Mesothelial cell of epicardium (in vitro differentiated cells): ENCODE data around the gene ZNF837. TPM values are rescaled to one million over a fixed set of nuclear protein-coding genes. Genes with fewer than 3 reads are reported as not detected.

Source experiments
- DNase-seq, 2 experiments: peaks; one replicate each; pipeline ENCODE4 v3.0.0; 2021; ENCODE audit warnings: low spot score in 2 of 2; ENCODE audit not compliant: unreplicated experiment in 2 of 2
- H3K27ac Mint-ChIP-seq: 2 replicates; pipeline ENCODE4 v1.8.0; 2021; ENCODE audit warnings: mixed read lengths
- H3K27me3 Mint-ChIP-seq: 2 replicates; pipeline ENCODE4 v1.8.0; 2021; ENCODE audit warnings: low read depth, mixed read lengths
- H3K36me3 Mint-ChIP-seq: 2 replicates; pipeline ENCODE4 v1.8.0; 2021; ENCODE audit warnings: mixed read lengths
- H3K4me1 Mint-ChIP-seq: 2 replicates; pipeline ENCODE4 v1.8.0; 2021; ENCODE audit warnings: mixed read lengths
- H3K4me3 Mint-ChIP-seq: 2 replicates; pipeline ENCODE4 v1.8.0; 2021; ENCODE audit warnings: mild to moderate bottlenecking, moderate library complexity, mixed read lengths
- H3K9me3 Mint-ChIP-seq: 2 replicates; pipeline ENCODE4 v1.8.0; 2021; ENCODE audit warnings: mixed read lengths
- total RNA-seq: library from RNA; stranded (reverse); gene quantifications from 3 replicates; pipeline ENCODE4 v1.2.1, GENCODE V29; 2021
- TF ChIP-seq, protein P1 (sequence below): fragments of 200-600 bp; sonication (generic); IDR thresholded peaks from one replicate; pipeline ENCODE4 v1.5.0; 2021; ENCODE audit warnings: antibody characterized with exemption; ENCODE audit not compliant: unreplicated experiment

Gene ZNF837
- total RNA-seq, 1 donor from 2014 or later, result 3.9 TPM

DNA sequence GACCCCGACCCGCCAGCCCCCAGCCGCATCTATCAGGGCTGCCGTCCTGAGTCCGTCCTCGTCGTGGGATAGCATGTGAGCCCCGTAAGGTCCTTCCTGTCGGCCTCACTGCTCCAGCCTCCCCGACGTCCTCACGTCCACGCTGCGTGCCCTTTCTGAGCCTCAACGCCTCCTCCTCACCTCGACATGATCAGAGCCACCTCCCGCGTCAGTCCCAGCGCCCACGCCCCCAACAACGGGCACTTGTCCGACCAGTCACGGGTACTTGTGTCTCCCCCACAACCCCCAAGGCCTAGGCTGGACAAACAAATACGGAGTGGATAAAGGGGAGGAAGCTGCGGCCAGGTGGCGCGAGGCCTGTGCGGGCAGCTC is 18.9 kb downstream of the ZNF837 start:
- Mint-ChIP-seq H3K4me1 (peaks cover 10% of the 10 kb centered on the region), H3K36me3 (no peaks in the 10 kb centered on the region), H3K27me3 (no peaks in the 10 kb centered on the region), H3K9me3 (no peaks in the 10 kb centered on the region), H3K27ac (peak overlapping the region; percentile 99), H3K4me3 (peak overlapping the region; percentile 98)
- DNase-seq, result no peak
- TF ChIP-seq, protein P1, sequence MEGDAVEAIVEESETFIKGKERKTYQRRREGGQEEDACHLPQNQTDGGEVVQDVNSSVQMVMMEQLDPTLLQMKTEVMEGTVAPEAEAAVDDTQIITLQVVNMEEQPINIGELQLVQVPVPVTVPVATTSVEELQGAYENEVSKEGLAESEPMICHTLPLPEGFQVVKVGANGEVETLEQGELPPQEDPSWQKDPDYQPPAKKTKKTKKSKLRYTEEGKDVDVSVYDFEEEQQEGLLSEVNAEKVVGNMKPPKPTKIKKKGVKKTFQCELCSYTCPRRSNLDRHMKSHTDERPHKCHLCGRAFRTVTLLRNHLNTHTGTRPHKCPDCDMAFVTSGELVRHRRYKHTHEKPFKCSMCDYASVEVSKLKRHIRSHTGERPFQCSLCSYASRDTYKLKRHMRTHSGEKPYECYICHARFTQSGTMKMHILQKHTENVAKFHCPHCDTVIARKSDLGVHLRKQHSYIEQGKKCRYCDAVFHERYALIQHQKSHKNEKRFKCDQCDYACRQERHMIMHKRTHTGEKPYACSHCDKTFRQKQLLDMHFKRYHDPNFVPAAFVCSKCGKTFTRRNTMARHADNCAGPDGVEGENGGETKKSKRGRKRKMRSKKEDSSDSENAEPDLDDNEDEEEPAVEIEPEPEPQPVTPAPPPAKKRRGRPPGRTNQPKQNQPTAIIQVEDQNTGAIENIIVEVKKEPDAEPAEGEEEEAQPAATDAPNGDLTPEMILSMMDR, result no peak

DNA sequence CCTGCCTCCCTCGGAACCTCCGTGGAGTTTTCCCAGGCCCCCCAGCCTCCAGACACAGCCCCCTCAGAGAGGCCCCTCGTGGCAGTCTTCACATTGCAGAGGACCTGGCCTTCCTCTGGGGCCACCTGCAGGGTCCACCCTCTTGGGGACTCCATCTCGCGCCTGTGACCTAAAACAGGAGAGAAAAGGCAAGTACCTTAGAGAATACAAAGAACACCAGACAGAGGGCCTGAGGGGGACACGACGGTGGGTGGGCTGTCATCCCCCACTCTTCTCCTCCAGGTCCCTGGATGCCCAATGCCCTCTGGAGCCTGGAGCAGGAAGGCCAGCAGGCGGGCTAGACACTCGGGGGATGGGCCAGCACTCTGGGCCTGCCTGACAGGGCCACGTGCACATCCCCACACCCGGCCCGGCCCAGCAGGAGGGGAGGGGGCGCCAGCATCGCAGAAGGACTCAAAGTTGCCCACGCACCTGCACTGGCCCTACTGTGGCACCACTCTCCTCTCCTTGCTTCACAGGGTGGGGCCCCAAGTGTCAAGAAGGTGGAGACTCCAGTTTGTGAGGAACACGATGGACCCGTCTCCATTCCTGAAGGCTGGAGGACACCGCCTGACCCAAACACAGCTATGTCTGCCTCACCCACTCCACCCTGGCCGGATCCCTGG is 23.2 kb downstream of the ZNF837 start:
- no peak overlapping the region for H3K4me3 Mint-ChIP-seq
- H3K9me3 Mint-ChIP-seq, result no peaks in the 10 kb centered on the region
- no peaks in the 10 kb centered on the region for H3K27me3 Mint-ChIP-seq
- DNase-seq, result no peak
- TF ChIP-seq, protein P1, result no peak
- no peaks in the 10 kb centered on the region for H3K36me3 Mint-ChIP-seq
- H3K27ac Mint-ChIP-seq, result no peak overlapping the region
- H3K4me1 Mint-ChIP-seq, result peaks cover 10% of the 10 kb centered on the region

DNA sequence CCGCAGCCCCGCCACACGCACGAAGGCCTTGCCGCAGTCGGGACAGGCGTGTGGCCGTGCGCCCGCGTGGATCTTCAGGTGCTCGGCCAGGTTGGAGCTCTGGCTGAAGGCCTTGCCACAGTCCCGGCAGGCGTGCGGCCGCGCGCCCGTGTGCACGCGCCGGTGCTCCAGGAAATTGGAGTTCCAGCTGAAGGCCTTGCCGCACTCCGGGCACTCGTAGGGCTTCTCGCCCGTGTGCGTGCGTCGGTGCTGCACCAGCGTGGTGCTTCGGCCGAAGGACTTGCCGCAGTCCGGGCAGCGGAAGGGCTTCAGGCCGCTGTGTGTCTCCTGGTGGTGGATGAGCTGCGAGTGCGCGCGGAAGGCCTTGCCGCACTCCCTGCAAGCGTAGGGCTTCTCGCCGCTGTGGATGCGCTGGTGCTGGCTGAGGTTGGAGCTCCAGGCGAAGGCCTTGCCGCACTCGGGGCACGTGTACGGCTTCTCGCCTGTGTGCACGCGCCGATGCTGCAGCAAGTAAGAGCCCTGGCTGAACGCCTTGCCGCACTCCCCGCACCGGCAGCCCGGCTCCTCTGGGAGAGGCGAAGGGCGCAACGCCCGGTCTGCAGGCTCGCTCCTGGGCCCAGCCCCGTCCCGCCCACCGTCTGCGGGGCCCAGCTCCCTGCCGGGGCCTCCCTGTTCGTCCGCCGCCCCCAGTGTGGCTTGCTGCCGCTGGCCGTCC is 23.9 kb downstream of the ZNF837 start:
- no peak for DNase-seq
- Mint-ChIP-seq H3K9me3 (no peaks in the 10 kb centered on the region), H3K4me3 (no peak overlapping the region), H3K36me3 (no peaks in the 10 kb centered on the region), H3K27me3 (no peaks in the 10 kb centered on the region), H3K27ac (no peak overlapping the region), H3K4me1 (peaks cover 6% of the 10 kb centered on the region)
- TF ChIP-seq, protein P1, result no peak

DNA sequence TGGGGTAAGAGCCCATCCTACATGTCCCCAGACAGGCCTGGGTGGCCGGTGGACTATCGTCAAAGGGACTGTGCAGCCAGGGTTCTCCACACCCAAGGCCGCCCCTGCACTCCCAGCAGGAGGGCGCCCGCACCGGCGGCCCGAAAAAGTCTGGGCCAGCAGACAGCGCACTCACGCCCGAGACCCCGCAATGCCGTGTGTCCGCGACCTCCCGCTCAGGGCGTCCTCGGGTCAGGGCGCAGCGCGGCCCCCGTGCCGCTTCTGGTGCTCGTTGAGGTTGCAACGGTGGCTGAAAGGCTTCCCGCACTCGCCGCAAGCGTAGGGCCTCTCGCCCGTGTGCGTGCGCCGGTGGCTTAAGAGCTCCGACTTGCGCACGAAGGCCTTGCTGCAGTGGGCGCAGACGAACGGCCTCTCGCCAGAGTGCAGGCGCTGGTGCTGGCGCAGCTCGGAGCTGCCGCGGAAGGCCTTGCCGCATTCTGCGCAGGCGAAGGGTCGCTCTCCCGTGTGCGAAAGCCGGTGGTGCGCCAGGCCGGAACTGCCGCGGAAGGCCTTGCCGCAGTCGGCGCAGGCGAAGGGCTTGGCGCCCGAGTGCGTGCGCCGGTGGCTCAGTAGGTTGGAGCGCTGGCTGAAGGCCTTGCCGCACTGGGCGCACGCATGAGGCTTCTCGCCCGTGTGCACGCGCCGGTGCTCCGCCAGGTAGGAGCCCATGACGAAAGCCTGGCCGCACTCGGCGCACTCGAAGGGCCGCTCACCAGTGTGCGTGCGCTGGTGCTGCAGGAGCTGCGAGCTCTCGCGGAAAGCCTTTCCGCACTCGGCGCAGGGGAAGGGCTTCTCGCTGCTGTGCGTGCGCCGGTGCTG is 24.7 kb downstream of the ZNF837 start:
- H3K9me3 Mint-ChIP-seq, result no peaks in the 10 kb centered on the region

DNA sequence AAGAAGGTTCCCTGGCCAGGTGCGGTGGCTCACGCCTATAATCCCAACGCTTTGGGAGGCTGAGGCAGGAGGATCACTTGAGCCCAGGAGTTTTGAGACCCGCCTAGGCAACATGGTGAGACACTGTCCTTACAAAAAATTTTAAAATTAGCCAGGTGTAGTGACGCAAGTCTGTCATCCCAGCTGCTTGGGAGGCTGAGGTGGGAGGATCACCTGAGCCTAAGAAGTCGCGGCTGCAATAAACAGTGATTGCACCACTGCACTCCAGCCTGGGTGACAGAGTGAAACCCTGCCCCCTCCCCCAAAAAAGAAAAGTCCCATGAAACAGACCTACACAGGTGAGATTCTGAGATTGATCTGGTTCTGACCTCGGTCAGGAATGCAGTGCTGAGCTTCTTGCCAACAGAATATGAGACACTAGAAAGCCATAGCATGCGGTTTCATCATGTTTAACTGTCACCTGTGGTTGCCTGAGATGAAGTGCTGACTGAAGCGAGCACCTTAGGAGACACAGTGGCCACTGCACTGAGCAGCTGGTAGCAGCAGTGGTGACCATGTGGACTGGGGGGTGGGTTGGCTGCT is 25.5 kb downstream of the ZNF837 start:
- DNase-seq, result no peak
- Mint-ChIP-seq H3K27me3 (no peaks in the 10 kb centered on the region), H3K27ac (no peak overlapping the region), H3K4me3 (no peak overlapping the region), H3K36me3 (no peaks in the 10 kb centered on the region), H3K9me3 (no peaks in the 10 kb centered on the region), H3K4me1 (no peaks in the 10 kb centered on the region)
- TF ChIP-seq, protein P1, result no peak

More for the DNA sequence above, 24.7 kb downstream of the ZNF837 start:
- Mint-ChIP-seq H3K4me1 (no peaks in the 10 kb centered on the region), H3K4me3 (no peak overlapping the region), H3K27ac (no peak overlapping the region), H3K27me3 (no peaks in the 10 kb centered on the region), H3K36me3 (no peaks in the 10 kb centered on the region)
- DNase-seq, result no peak
- TF ChIP-seq, protein P1, result no peak
